PC-9 (cell line): ENCODE results near the gene KATNB1.

Source experiments
- EZH2 ChIP-seq: fragments of 200-600 bp; sonication (generic); IDR thresholded peaks from 2 replicates; pipeline ENCODE4 v1.8.0; 2017; ENCODE audit warnings: antibody characterized with exemption, low read depth
- TF ChIP-seq, protein P1 (sequence below): fragments of 200-600 bp; sonication (generic); conservative IDR thresholded peaks from 2 replicates; pipeline ENCODE4 v1.6.1; 2017; ENCODE audit warnings: mixed run types, antibody characterized with exemption, mild to moderate bottlenecking, moderate library complexity

DNA sequence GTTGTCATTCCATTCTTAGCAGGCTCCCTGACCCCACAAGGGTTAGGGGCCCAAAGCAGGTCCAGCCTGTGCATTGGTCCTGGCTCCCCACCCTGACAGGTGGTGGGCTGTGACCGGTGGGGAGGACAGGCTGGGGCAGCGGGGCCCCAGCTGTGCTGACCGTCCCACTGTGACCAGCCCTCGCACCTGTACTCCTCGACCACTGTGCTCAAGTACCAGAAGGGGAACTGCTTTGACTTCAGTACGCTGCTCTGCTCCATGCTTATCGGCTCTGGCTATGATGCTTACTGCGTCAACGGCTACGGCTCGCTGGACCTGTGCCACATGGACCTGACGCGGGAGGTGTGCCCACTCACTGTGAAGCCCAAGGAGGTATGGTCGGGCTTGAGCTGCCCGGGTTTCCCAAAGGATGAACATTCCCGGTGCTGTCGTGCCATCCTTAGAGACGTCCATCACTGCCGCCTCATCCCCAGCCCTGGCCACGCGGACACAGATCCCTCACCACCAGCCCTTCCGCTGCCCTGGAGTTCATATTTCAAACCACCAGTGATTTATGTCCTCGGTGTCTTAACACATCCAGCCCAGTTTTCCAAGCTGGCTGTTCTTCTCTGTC lies 33.7 kb upstream of the KATNB1 start:
- TF ChIP-seq, protein P1, sequence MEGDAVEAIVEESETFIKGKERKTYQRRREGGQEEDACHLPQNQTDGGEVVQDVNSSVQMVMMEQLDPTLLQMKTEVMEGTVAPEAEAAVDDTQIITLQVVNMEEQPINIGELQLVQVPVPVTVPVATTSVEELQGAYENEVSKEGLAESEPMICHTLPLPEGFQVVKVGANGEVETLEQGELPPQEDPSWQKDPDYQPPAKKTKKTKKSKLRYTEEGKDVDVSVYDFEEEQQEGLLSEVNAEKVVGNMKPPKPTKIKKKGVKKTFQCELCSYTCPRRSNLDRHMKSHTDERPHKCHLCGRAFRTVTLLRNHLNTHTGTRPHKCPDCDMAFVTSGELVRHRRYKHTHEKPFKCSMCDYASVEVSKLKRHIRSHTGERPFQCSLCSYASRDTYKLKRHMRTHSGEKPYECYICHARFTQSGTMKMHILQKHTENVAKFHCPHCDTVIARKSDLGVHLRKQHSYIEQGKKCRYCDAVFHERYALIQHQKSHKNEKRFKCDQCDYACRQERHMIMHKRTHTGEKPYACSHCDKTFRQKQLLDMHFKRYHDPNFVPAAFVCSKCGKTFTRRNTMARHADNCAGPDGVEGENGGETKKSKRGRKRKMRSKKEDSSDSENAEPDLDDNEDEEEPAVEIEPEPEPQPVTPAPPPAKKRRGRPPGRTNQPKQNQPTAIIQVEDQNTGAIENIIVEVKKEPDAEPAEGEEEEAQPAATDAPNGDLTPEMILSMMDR: no peak
- no peak for TF ChIP-seq EZH2
